Right lung (tissue), 5 donors: ENCODE data around the gene COL4A1. TPM values are rescaled to one million over a fixed set of nuclear protein-coding genes. Genes with fewer than 3 reads are reported as not detected.

ENCODE experiments used
- DNase-seq, 2 donors: peaks; one replicate each; pipeline ENCODE4 v3.0.0-alpha.2; 2013
- polyA plus RNA-seq, 5 donors: library from polyadenylated mRNA; unstranded; fragments of 120-200 nt; gene quantifications; one replicate each; pipeline versions ENCODE4 v1.2.1 to v1.2.3, GENCODE V29; 2013; ENCODE audit warnings: inconsistent platforms in 1 of 5, low replicate concordance in 1 of 5; ENCODE audit not compliant: insufficient read length in 5 of 5, insufficient read depth in 1 of 5

Gene COL4A1
- polyA plus RNA-seq, 5 donors, result 448 to 601 (median 476) TPM

DNA sequence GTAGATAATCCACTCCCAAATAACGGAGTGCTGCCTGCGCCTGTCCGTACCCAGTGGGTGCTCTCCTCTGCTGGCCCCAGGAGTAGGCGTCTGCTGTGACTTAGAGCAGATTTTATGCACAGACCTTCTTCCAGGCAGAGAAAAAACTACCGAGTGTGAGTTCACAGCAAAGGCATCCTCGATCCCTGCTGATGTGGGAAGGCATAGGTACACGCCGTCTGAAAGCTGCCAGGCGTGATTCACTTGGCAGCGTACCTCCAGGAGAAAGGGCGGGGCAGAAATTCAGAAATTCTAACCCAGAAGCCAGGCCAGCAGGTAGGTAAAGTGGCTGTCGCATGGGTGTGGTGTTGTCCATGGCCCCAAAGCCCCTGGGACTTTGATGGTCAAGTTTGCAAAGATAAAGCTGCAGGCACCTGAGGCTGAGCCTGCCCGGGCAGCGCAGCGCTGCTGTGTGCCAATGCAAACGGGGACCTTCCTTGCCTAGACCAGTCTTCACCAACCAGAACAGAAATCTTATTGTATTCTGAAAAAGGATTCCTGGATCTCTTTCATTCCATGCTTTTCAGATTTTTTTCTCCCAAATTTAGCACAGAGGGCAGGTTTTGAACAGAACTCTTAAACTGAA is 36.4 kb upstream of the COL4A1 start:
- DNase-seq, result no peak

DNA sequence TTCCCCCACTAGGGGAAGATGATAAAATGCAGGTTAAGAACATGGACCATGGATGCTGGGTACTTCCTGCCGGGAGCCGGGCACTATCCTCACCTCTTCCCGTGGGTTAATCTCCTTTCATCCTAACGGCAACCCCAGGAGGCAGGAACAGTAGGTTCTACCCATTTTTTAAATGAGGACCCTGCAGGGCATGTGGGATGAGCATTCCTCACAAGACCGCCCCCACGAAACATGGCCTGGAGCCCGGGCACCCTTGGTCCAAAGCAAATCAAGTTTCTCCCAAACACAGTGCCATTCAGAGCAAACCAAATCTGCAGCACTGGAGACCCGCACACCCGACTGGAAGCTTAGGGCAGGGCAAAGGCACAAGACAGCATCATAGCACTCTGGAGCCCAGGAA is 35.5 kb upstream of the COL4A1 start:
- DNase-seq, result no peak

DNA sequence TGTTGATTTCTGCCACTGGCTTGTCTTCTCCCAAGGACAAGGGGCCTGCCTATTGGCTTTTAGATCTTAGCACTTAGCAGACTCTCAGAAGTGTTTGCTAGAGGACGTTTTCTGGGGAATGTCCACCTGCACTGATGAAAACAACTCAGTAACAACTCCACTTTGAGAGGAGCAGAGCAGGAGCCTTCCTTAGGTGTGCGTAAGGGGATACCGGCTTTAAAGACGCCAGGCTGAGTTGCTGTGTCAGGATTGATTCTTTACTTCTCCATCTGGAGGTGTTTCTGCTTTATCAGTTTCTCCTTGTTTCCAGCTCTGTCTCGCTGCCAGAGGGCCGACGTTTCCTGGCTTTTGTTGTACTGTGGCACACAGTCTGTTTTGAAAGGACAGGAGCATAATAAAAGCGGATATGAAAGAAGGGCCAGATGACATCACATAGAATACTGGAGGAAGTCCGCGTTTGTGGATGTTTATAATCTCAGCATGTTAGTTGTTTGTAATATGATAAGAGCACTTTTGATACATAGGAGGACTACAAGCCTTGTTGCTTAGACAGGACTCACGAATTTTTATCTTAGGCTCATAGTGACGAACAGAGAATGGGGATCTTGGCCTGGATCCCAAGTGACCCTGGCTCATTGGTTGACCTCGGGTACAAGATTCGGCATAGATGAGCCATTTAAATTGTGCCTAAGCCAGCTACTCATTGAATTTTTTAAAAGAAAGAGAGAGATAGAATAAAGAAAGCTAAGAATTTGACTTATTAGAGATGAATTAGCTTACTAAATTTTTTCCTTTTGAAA is 34.7 kb upstream of the COL4A1 start:
- peak in 1 of 2 donors; percentile 61 for DNase-seq

DNA sequence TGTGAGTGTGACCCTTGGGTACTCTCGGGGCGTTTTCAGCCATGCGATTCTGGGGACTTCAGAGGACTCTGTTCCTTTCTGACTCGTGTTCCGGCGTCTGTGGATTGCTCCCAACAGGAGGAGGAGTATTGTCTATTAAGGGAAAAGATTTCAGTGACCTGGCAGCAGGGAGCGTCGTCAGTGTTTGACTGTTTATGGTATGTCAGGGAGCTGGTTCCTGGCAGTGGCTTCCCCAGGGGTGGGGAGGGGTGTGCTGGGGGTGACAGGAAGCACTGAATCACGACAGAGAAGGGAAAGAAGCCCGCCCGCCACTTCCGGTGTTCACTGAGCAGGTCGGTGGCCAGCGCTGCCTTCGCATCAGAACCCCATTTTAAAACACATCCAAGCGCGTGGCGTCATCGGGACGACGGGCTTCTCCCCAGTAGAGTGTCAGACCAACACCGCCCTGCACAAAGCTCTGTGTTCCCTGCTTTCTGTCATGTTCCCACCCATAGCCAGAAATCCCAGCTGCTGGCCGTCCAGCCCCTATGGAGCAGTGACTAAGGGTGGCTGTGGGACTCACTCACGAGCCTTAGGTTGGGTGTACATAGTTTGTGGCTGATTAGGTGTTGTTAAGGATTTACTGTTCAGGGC is 34.0 kb upstream of the COL4A1 start:
- peak; percentile 72 for DNase-seq

DNA sequence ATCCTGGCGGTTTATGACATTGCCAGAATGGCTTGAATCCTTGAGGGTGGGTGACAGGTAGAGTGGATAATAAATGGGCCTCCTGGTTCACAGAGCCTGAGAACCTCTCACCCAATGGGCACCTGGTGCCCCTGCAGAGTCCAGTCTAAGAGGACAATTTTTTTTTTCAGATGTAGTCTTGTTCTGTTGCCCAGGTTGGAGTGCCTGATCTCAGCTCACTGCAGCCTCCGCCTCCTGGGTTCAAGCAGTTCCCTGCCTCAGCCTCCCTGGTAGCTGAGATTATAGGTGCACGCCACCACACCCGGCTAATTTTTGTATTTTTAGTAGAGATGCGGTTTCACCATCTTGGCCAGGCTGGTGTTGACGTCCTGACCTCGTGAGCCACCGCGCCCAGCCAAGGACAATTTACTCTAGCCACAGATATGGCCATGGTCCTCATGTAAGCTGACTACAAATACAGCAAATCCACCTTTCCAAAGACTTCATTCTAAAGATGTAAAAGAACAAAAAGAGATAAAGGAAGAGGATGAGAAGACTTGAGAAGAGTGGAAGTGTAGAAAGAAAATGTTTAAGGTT is 33.1 kb upstream of the COL4A1 start:
- no peak for DNase-seq

DNA sequence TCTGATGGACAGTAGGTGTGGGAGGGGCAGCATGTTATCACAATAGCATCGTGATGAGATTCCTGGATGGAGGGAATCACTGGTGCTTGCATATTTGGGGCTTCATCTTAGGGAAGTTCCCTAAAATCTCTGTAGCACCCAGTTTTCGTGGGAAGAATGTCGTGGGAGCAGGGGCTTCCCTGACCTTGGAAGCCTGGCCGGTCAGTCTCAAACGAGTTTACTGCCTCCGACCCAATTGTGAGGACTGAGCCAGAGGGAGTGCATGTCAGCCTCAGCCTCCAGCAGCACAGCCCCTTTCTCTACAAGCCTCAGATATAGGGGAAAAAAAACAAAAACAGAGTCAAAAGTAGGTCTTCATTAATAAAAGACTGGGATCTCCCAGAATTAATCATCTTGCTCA is 32.3 kb upstream of the COL4A1 start:
- no peak for DNase-seq

DNA sequence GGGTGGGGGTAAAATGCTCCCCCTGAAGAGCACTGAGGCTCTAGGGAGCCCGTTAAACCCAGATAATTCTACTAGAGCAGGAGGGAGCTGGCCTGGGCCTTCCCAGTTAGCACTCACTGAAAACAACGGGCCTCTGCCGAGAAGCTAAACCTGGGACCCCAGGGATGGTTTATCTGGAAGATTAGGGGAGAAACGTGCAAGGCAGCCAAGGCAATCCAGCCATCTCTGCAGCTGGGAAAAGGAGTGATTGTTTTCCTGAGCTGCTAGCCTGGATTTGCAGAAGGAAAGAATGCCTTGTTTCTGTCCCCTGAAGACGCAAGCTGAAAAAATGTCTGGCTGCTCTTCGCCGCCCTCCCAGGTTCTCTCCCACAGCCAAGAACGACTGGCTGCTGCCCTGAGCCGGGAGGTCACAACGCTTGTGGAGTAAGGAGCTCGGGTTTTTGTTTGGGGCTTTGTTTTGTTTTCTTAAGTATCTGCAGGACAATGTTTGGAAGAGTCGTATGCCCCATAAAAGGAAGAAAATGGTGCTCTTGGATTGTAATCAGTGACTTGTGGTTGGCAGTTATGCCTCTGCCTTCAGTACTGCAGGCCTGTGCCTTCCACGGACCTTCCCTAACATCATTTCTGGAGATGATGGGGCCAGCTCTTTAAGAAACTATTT is 31.6 kb upstream of the COL4A1 start:
- no peak for DNase-seq

DNA sequence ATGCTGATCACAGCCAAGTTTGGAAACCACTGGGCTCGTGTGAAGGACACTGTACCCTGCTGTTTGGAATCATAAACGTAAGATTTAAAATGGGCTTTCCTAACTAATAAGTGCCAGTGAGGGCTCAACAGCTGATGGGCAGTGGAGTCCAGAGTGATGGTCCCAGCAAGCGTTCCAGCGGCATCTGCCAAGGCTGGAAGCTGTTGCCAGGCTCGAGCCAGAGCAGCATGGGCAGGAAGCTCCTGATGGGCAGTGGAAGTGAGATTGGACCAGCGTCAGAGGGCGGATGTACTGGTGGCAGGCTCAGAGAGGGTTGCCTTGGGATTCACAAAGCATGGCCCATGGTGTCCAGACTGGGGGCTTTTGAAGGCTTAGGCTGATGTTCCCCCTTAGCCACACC is 30.3 kb upstream of the COL4A1 start:
- no peak for DNase-seq

DNA sequence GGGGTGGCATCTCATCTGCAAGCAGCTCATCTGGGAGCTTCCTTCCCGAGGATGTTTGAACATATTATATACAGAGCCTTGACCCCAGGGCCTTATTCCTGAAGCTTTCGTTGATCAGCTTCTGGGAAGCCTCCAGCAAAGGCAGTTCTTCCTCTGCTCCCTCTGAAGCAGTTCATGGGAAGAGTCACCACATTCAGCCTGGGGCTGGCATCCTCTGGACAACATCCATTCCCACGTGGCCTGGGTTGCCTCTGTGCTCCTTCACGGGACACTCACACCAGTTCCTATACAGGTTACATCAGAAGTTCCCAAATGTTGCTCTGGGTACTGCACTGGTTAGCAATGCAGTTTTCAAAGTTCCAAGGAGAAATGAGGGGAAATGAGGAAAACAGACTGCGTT is 29.7 kb upstream of the COL4A1 start:
- no peak for DNase-seq

DNA sequence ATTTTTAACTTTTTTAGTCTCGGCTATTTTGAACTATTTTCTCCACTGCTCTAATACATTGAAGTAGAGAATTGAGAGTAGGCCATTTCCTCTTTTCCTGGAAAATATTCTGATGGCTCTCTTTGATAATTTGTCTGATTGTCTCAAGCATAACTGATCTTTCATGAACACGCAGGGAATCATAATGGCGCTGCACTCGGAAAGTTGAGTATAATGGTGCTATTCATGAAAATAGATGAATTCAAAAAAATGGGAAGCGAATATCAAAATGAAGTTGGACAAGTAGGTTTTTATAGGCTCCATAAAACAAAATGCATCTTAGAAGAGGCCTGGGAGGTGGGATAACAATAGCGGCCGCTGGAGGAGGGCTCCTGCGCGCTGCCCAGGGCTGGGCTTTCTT is 29.2 kb upstream of the COL4A1 start:
- DNase-seq, result no peak

DNA sequence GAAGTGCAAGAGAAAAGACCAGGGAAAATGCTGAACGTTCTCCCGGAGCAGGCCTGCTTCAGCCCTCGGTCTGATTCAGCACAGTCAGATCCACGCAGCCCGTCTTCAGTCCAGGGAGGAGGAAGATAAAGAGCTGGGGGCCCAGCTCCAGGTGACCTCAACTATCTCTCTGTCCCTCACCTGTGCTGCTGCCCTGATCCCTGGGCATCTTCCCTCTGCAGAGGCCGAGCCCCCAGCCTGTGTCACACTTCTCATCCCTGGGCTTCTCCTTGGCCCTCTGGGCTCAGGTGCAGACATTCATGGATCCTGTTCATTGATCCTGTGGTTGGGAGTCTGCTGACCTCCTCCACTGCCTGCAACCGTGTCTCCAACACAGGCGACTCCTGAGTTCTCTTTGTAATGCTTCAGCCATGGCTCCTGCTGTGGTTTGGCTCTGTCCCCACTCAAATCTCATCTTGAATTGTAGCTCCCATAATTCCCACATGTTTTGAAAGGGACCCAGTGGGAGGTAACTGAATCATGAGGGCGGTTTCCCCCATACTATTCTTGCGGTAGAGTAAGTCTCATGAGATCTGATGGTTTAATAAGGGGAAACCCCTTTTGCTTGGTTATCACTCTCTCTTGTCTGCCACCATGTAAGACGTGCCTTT is 28.0 kb upstream of the COL4A1 start:
- DNase-seq, result no peak

DNA sequence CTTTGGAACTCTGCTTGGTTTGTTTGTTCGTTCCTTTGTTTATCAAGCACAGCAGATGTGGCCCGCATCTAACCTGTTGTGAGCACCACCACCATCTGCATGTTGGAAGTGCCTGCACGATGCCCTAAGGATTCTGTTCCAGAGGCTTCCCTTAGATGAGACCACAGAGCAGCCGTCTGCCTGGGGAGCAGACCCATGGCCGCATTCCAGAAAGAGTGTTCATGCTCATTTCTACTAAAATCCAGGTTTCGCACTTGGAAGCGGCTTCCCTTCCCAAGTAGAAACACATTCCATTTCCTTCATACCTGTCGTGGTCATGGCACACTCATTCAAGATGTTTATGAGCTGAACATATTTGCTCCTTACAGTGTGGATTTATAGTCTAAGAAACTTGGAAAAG is 27.3 kb upstream of the COL4A1 start:
- no peak for DNase-seq

DNA sequence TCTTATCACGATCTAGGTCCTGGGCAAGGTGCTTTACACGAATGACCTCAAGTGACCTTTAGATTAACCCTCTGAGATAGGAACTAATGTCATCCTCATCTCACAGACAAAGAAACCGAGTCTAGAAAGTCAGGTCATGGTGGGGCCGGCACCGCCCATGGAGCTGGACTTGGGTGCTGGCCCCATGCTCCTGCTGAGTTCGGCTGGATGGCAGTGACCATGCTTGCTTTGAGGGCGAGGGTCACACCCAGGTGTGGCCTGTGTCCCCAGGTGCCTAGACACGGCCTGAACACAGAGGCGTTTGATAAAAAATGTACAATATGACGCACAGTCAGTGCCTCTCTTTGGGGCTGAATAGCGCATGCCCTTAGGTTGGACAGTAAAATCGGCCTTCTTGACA is 26.9 kb upstream of the COL4A1 start:
- DNase-seq, result no peak

DNA sequence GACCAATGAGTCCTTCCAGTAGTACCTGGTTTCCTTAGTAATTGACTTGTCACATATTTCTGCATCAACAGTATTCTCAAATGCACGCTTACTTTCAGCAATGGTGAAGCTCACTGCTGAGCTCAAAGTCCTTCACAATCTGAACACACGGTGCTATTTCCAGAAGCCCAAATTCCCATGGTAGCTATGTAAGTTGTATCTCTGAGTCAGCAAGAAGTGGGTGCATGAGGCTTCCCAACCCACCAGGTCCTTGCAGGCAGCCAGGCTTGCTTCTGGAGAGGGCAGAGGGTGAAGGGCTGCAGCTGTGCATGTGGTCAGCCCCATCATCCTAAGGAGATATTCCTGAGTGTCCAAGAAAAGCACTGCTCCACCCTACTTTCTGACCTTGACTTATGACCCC is 25.8 kb upstream of the COL4A1 start:
- no peak for DNase-seq

DNA sequence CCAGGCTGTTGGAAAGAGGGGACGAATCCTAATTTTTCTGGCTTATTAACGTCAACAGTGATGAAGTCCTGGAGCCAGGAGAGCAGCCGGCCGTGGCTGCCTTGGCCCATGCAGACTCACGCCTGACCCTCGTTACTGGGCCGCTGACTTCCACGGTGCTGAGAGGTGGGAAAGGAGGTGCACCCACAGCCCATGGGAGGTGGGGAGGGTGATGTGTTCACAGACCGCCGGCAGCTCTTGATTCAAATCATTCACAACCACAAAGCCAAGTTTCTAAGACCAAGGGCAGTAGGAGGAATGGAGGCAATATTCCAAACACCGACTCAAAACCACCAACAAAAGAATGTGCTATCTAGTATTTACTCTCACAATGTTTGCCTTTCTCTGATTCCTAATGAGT is 24.4 kb upstream of the COL4A1 start:
- no peak for DNase-seq

DNA sequence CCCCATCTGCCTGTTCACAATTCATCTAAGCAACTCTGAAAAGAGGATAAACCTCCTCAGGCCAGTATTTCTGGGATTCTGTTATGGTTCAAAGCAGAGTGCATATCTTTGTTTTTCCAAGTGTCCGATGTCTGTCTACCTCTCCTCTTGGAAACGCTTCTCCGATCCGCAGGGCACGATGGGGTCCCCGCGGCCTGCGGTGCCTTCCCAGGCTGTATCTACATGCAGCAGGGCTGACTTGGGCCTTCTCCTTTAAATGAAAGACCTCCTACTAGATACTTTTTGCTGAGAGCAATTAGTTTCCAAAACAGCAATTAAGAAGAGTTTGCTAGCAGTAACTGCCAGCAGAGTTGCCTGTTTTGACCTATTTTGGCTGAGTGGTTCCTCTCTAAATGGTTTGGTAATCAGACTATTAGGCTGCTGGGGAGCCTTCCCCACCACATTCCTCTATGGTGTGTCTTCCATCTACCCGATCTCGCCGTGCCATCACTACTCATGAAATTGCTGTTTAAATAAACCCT is 23.6 kb upstream of the COL4A1 start:
- DNase-seq, result no peak

DNA sequence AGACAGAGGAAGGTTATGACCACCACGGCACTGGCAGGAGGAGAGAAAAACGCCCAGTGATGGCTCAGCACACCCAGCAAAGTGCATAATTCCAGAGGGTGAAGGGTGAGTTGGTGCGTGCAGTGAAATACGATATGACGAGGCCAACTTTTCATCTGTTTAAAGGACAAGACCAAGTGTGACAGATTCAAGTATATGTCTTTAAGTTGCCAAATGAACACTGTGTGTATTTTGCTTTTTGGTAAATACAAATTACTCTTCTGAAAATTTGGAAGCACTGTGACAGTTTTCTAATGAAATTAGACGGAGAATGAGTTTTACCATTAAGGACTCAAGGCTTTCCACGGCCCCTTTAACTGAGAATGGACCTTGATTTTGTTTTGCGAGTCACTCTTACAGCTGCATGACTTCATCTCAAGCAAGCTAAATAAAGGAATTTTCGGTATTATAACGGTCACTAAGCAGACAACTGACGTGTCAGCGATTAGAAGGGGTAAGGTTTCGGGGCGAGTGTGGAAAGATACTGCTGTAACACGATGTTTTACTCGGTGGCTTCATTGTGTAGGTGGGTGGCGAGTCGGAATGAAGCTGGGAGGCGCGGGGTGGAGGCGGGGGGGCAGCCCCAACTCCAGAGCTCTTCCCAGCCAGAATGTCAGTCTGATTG is 23.0 kb upstream of the COL4A1 start:
- DNase-seq, result no peak

DNA sequence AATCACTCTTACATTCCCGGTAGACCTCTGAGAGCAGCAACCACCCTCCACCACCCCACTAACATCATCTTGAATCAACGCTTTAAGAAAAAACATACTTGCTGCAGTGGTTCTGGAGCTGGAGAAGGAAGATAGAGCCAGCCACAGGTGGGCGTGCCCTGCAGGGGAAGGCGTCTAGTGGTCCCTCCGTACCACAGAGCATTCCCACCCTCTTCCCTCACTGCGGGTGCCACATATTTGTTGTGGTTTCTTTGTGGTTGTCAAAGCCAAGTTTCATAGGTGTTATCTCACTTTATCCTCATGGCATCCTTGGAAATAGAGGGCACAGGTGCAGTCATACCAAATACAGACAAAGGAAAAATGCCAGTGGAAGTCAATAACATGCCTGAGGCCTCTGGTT is 22.3 kb upstream of the COL4A1 start:
- no peak for DNase-seq

DNA sequence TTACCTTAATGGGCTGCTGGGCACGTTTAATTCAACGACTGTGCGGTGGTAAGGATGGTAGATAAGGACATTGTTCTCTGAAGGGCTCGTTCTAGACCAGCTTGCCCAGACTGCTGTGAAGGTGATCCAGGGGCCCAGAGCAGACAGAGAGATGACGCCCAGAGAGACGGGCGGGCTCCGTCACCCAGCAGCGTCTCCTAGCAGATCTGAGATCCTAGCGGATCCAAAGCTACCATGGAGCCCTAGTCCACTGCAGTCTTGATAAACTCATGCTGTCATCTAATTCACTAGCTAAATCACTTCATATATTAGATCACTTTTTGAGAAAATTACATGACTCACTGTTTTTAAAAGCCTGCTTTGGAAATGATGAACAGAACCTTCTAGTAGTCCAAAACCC is 21.6 kb upstream of the COL4A1 start:
- DNase-seq, result no peak

DNA sequence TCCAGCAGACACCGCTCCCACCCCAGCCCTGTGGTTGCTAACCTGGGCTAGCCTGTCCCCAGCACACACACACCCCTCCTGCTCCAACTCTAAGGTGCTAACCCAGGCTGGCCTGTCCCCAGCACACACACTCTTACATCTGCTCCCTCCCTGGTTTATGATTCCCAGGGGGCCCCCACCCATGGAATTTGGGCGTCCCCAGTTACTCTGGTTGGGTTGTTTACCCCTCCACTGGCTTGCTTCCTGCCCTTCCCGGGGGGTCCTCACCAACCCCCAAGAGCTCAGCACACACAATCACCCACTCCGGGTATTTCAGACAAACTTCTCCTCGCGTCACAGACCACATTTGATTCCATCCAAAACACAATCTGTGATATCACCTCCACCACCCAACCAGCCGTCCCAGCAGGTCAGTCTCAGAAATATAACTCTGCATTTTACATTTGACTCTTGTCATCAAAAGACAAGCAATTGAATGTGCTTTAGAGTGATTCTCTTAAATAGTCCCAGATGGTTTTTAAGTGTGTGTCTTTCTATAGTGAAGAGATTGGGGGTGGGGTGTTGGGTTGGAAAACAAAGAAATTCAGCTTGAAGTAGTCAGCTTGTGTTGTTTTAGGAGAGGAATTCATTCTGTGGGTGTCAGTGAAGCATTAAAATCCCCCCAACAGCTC is 20.2 kb upstream of the COL4A1 start:
- no peak for DNase-seq
